GM21717 (cell line): Measurements from ENCODE around the gene CTNNA2.

Source experiments
- ATAC-seq: cut with Tn5 transposase; IDR thresholded peaks from one replicate; pipeline ENCODE4 v1.9.1; 2021; ENCODE audit warnings: mild to moderate bottlenecking, moderate library complexity; ENCODE audit not compliant: unreplicated experiment

CTNNA2 gene

DNA sequence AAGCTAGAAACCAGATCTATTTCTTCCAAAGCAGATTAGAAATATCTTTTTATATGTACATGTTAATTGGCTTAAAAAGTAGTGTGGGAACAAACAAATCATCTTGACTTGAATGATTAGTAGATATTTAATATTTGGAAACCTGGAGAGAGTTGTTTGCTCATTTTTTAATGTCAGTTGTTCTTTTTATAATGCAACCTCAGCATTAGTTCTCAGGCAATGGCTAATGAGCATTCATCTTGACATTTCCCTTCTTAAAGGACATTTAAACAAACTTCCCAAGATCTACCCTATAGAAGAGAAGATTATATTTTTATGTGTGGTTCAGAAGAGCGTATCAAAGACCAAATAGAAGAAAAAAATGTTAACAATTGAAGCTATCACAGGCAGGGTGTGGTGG, 334.0 kb downstream of the CTNNA2 start:
- ATAC-seq = no peak

DNA sequence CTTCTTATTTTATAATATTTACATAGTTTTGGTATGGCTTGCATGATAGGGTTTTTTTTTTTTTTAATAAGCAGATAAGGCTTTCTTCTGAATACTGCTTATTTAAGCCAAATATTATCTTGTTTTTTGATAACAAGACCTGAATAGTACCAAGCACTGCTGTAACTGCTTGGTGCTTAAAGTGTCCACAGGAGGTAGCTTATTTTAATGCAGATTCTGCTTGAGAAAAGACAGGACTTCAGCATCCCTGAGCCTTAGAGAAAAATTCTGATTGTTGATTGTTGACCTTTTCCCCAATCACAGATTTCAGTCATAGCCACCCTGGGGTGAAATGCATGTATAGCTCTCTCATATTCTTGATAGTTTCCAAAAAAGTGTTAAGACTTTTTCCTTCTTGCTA, 336.4 kb downstream of the CTNNA2 start:
- no peak for ATAC-seq

DNA sequence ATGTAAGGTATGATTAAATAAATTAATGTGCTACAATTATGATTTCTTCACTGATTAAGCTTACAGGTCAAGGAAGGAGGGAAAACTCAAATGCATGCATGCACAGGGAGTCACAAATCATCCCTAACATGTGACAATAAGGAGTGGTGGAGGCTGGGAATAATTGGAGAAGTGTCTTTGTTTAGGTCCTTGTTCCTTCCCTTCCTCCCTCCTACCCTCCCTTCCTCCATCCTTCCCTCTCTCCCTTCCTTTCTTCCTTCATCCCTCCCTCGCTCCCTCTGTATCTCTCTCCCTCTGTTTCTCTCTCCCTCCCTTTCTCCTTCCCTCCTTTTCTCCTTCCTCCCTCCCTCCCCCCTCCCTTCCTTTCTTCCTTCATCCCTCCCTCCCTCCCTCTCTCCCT, 337.1 kb downstream of the CTNNA2 start:
- ATAC-seq = no peak

DNA sequence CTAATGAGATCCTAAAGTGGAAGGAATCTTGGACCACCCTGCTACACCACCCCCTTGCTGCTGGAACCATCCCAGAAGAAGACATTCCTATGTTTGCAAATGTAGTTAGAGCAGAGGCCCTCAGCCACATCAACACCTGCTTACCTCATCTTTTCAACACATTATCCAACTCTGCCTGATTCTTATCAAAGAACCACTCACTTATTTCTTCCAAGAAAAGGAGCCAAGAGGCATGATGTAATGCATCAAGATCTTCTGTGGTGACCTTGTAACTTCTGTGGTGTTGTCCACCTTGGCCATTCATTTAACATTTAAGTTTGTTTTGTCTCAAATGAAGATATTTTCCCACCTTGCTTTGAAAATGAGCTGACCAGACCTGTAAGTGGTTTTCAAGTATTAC, 338.1 kb downstream of the CTNNA2 start:
- ATAC-seq = no peak

DNA sequence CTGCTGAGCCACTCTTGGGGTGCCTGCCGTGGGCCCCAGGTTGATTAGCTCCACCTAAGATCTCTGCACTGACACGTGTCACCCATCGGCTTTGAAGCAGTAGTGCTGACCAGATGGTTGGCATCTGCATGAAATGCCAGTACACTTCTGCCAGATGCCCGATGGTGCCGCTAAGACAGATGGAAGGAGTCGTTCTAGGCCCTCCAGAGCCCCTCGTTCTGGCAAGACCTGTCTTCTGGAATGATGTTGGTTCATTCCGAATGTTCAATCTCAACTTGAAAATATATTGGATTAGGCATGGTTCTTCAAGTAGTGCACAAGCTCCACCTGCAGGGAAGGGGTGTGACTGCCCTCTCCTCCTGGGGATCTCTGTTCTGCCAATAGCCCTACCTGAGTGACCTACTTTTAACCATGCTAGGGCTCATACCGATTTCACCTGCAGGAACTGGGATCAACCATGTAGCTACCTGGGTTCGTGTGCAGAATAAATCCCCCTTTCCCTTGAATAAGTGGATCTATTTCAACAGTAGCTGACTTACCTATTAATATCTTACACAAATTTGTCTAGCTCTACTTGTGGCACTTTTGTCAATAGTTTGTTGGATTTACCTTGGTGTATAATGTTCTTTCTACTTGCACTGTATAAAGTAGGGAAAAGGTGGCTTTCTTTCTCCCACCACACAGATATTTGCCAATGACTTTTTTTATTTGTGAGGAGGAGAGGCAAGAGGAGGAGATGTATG, 342.6 kb downstream of the CTNNA2 start:
- no peak for ATAC-seq

DNA sequence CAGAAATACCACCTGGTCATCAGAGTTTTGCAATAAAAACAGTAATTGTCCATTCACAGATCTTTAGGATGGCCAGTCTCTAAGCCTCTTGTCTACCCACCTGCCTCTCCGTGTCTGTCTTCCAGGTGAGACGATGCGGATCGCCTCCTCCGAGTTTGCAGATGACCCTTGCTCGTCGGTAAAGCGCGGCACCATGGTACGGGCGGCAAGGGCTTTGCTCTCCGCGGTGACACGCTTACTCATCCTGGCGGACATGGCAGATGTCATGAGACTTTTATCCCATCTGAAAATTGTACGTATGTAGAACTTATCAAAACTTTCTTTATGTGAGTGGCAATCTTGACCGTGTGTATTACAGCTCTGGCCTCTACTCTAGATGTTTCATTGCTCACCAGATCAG, 345.0 kb downstream of the CTNNA2 start:
- ATAC-seq = no peak

DNA sequence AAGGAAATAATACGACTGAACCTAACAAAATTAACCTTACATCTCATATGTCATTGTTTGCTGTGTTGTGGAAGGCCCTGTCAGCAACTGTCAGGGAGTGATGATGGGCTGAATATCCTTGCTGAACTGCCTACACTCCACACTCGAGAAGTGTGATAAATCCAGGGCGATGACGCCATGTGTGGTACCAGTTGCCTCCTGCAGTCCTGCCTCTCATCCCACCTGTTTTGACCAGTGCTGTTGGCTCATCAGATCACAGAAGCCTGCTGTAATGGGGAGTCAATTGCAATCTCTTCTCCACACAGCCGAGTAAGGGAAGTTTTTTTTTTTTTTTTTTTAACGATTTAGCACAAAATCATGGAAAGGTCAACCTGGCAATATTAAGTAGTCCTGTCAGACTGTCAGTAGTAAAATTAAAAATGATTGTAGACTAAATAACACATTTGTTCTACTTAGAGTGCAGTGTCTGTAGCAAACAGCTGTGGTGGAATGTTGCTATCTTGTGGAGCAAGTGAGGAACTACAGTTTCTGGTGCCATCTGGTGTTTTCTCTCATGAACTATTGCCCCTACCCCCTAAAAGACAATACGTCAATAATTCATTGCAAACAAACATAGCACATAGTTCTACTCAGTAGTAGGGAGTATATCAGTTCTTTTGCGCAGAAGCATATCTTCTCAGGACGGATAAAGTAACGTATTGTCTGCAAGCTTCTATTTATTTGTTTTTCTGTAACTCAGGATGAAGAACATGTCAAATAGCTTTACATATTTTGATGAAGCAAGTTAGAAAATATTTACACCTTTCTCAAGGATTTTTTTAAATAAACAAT, 347.6 kb downstream of the CTNNA2 start:
- ATAC-seq = no peak

DNA sequence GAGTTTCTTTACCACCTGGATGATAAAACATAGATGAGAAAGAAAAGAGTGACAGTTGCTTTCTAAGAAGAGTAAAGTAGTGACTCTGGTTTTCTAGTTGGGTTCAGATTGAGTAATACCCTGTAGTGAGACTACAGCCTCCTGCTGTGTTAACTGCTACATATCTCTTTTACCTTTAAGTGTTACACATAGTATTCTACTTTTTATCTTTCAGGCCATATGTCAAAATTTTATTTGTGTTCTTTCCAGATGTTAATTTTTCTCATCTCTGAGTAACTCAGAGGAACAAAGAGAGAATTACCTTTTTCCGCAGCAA, 348.2 kb downstream of the CTNNA2 start:
- no peak for ATAC-seq

DNA sequence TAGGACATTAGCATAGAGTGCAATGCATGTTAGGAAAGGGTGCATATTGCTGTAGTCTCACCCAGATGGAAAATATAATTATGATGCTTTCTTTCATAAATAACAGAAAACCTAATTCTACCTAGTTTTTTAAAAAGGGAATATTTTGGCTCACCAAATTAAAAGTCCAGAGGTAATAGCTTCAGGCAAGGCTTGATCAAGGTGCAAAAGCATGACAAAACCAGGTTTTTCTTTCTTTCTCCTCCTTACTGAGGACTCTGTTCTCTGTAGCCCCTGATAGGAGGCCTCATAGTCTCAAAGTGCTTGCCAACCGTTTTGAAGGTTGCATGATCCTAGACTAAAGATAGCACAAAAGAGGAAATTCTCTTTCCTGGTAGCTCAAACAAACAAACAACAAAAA, 349.9 kb downstream of the CTNNA2 start:
- ATAC-seq = no peak

DNA sequence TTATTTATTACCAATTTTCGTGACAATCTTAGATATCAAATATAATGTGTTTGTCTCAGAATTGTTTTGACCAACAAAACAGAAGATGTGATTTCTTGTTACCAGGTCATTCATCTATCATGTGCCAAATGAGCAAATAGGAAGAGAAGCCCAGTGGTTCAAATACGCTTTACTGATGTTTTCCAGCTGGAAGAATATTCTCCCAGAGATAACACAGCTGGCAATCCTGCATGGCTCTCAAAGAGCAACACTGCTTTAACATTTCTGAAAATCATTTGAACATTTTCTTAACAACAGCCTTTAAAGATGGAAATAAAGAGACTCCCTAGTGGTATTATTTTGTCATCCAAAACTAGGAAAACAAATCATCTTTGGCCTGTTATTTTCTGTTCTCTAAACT, 359.8 kb downstream of the CTNNA2 start:
- ATAC-seq = no peak

DNA sequence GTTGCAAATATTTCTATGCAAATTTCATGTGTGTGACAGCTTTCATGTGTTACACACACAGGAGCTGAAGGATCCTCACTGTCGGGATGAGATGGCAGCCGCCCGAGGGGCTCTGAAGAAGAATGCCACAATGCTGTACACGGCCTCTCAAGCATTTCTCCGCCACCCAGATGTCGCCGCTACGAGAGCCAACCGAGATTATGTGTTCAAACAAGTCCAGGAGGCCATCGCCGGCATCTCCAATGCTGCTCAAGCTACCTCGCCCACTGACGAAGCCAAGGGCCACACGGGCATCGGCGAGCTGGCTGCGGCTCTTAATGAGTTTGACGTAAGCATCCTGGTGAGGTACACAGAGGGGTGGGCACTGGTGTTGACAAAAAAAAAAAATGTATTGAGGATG, 361.2 kb downstream of the CTNNA2 start:
- ATAC-seq = no peak

DNA sequence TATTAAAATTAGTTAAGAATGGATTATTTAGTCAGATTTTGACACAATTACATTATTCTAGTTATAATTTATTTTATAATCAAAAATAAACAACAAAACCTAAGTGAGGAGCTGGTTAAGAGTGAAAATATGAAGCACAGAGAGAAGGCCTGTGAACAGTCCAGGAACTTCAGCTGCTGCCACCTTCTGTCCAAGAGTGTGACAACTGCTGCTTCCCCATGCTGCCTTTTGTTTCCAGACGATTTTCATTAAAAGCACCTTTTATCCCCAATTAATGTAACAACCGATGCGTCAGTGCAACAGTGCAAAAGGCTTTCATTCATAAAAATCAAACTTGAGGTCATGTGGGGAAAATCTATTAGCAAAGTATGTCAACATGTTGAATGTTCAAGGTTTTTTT, 363.6 kb downstream of the CTNNA2 start:
- ATAC-seq = no peak

DNA sequence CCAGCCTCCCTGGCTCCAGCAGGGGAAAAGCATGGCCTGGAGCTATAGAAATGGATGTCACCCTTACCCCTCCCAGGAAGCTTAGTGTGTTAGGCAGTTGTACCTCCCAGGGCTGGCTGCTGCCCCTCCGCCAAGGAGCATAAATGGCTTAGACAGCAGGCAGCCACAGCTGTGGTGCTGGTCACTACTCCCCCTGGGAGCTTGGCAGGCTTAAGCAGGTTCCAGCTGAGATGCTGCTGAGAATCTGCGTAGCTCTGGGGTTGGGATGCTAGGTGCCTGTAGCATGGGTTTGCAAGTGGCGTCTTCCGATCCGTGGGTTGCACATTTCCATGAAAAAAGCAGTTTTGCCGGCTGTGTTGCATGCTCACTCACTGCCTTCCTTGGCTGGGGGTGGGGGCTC, 369.7 kb downstream of the CTNNA2 start:
- no peak for ATAC-seq

DNA sequence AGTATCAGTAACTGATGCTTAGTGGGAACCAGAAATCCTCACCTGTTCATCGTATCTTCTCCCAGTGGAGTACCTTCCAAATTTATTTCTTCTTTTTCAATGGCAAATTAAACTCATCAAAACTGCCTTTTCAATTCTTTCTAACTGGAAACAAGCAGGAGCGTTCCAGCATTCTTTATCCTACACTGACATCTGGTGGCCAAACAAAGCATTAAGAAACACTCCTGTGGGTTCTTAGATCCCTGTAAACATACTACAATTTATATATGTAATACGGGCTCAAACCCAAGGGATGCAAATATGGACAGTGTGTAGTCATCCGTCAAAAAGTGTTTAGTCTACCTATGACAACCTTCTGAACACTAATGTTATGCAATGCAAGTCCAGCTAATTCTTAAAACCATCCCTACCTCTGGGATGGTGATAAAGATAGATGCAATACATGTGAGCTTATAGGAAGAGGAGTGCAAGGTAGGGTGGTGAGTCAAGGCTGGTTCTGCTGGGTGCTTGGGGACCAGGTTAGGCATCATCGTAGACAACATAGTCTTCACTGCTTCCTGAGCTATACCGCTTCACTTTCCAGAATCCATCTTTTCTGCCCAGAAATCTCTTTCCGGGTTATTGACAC, 375.0 kb downstream of the CTNNA2 start:
- ATAC-seq = peak; percentile 76

DNA sequence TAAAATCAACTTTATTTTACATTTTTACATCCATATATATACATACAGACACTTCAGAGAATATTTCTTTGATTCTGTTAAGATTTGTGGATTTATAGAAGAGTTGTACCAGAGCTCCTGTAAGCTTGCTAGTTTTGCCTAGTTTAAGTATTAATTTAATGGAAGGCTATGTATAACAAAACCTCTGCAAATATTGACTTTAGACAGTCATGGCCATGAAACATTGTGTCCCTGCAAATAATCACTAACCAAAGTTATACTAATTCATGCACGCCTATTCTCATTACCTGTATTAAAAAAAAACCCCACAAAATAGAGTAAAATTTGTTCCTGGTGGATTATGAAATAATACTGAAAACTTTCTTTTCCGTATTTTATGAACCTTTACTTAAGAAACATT, 379.3 kb downstream of the CTNNA2 start:
- ATAC-seq = no peak

DNA sequence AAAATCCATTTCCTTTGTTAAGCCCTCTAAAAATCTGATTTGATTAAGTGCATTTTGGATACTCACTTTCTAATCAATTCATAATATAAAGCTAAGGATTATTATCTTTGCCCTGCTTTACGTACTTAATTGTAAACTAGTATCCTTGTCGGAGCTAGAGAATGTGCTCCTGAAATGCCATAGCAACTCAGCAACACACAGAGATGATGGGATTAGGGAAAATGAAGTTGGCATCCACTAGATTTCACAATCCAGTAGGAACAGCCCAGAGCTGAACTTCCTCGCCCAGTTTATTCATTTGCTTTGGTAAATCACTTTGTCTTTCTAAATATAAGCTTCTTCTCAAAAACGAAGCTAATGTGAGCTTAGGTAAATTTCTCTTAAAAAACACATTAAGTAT, 386.3 kb downstream of the CTNNA2 start:
- no peak for ATAC-seq

DNA sequence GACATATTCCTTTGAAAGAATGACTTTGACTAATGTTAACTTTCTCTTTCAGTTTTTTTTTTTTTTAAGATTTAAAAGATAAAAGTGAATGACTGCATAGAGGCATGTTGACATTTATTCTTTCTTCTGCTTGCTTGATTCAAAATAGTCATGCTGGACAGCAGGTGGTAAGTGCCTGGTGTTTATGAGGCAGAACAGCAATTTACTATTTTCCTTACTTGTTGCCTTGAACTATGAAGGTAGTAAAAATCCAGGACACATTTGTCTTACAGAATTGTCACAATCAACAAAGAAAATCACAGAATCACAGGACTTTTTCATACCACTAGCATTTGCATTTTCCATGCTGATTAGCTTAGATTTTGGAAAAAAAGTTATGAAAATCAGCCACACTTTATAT, 388.3 kb downstream of the CTNNA2 start:
- no peak for ATAC-seq

DNA sequence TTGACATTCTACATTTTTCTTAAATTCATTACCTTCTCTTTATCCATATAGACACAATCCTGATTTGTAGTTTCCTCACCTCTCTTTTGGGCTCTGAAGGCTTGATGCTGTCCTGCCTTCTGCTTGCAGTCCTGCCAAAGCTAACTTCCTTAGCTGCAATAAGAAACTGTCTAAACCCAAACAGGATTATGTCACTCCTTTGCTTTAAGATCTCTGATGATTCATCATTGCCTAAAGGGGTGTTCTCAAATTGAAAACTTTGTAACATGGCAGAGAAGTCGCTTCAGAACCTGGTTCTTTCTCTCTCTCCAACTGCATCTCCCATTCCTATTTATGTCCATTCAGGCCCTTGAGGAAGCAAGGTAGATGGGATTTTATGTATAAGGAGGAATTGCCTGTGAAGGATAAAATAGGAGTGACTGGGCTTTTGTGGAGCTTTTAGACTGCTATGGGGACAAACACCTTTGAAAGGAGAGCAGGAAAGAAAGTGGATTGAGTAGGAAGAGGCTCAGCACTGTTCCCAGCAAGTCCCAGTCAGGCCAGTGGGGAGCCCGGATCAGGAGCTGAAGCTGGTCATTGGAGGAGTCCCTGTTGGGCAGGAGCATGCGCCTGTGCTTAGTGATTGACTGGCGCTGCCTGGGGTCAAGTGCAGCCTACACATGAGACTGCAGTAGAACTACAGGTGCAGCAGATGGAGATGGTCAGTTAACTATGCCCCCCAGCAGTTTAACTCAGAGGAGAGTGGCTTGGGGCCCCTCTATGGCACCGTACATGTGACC, 390.6 kb downstream of the CTNNA2 start:
- ATAC-seq = no peak

DNA sequence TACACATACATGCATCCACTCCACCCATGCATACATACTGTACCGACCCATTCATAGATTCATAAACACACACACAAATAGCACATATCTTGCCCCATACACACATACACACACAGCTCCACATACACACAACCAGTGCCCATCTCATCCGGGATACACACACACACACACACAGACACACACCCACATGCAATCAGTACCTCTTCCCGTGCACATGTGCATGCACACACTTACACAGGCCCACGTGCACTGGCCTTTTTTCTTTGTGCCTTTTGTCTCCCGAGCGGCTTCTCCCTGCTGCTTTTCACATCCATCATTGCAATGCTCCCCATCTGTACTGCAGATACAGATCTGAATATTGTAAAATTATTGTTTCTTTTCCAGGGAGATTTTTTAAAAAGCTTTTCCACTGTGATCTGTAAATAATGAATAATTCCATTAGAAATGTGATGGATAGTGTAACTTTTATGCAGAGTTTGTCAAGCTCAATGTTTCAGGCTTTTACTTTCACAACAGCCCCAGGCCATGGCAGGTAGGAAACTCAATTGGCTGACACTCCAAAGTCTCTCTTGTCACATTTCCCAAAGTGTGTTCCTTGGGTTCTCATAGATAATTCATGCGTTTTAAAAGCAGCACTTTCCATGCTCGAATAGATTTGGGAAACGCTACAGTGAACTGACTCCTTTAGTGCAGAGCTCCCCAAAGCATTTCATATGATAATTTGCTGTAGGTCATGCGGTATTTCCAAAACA, 393.5 kb downstream of the CTNNA2 start:
- no peak for ATAC-seq

DNA sequence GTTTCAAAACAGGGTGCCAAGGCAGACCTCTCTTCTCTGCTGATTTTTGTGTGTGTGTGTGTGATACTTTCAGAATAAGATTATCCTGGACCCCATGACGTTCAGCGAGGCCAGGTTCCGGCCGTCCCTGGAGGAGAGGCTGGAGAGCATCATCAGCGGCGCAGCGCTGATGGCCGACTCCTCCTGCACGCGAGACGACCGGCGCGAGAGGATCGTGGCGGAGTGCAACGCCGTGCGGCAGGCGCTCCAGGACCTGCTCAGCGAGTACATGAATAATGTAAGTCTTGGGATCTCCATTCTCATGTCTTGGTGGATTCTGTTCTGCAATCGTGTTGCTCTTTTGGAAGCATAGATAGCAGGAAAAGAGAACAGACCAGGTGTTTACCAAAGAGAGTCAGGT, 396.7 kb downstream of the CTNNA2 start:
- ATAC-seq = no peak

DNA sequence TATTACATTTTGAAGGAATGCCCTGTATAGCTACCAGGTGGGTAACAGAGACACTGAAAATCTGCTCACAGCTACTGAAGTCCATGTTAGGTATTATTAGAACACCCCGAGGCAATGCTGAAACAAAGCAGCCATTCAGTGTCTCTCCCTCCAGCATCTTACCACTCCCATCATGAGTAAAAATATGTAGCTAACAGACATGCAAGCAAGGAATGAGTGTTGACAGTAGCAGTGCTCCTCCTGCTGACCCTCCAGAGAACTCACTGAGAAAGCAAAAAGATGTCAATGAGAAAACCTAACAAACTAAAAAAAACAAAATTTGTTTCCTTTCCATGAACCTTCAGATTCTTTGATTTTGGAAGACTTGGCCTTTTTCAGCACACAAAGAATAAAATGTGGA, 397.8 kb downstream of the CTNNA2 start:
- no peak for ATAC-seq
